GM12891 (cell line): ENCODE results near the gene NOVA1.

Experiments used
- POLR2A ChIP-seq: IDR thresholded peaks from 2 replicates; pipeline ENCODE4 v1.6.1; 2011; ENCODE audit warnings: low read depth, low read length, control low read depth
- POLR2AphosphoS5 ChIP-seq: IDR thresholded peaks from 2 replicates; pipeline ENCODE4 v1.6.1; 2011; ENCODE audit warnings: low read depth, low read length, control low read depth
- SPI1 ChIP-seq: IDR thresholded peaks from 2 replicates; pipeline ENCODE4 v1.6.1; 2011; ENCODE audit warnings: low read depth, low read length, control low read depth
- TAF1 ChIP-seq: IDR thresholded peaks from 2 replicates; pipeline ENCODE4 v1.6.1; 2011; ENCODE audit warnings: low read depth, low read length, control low read depth

GRCh38 chr14:26448181-26448855, 149.5 kb downstream of the NOVA1 start:
- no peak for TF ChIP-seq POLR2A
- no peak for TF ChIP-seq POLR2AphosphoS5
- no peak for TF ChIP-seq SPI1
- TF ChIP-seq TAF1, result no peak
